ENCODE results near the gene GRK6.
A peak's percentile ranks its signal among the peaks of the same experiment; 100 is the strongest.

GRK6 gene

DNA sequence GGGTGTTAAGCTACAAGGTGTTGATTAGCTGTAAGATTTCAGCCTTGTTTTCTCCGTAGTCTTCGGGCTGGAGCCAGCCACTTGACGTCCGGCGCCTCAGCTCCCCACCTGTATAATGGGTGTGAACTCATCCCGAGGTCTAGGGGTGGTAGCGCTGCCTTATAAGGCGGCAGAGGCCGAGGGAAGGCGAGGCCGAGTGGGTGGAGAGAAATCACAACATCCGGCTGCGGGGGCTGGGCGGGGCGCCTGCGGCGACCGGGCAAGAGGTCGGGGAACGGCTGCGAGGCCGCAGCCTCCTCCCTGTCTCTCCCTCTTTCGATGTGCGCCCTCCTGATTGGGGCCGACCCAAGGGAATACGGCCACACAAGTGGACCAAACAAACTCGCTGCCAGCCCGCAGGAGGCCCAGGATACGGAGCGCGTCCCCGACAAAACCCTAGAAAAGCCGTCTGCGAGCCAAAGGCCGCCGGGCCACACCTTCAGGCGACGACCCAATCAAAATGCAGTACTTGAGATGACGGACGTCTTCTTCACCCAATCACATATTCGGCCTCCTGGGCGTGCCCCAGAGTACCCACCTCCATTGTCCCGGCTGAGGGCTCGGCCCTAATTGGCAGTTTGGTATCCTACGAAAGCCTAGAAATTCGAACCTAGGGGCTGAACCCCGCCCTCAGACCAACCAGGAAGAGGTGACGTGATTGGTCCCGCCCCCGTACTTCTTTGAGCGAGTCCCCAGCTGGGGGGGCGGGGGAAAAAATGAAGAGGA, 493 bp upstream of the GRK6 start:
- peak; percentile 96 for DNase-seq (ENCODE audit: low read depth)

DNA sequence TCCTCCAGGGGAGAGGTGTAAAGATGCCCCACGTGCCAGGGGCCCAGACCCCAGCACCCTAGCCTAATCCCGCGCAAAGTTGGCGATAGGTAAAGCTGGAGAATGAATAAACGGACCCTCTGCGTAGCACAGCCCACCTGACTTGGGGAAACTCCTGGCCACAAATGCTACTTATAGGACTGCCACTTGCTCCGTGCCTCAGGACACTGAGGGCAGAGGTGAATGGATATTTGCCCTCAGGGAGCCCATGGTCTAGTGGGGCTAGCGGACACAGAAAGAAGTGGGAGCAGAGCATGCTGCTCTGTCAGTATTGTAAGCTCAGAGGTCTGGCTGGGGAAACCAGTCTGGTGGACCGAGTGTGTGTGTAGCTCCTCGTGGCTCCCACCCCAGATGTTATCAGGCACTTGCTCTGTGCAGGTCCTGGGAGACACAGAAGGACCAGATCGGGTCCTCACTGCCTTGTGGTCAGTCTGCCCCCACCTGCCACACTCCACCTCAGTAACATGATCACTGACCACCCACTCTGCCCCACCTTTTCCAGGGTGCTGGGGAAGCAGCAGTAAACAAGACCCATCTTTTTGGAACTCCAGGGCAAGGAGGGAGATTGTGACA, 841 bp downstream of the GRK6 start:
- no peak for DNase-seq (ENCODE audit: low read depth)

DNA sequence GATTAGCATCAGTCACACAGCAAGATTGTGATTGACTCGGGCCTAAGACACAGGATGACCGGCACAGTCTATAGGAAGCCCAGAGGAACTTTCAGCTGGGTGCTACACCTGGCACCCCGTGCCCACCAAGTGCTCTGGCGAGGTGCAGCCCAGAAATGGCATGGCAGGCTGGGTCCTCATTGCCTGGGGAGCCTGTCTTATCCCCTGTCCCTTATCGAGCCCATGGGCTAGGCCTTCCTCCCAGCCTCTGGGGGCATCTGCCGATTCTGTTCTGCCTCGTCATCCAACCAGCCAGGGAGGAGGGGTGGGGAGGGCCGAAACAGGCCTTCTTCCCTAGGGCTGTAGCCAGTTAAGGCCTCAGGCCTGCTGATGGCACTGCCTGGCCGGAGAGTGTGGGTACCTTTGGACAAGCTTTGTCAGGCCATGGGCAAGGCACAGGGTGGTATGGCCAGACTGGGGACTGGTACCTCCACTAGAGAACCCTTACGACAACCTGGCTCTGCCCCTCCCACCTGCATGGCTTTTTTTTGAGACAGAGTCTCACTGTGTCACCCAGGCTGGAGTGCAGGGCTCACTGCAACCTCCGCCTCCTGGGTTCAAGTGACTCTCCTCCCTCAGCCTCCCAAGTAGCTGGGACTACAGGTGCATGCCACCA, 1.6 kb downstream of the GRK6 start:
- no peak for DNase-seq (ENCODE audit: low read depth)

DNA sequence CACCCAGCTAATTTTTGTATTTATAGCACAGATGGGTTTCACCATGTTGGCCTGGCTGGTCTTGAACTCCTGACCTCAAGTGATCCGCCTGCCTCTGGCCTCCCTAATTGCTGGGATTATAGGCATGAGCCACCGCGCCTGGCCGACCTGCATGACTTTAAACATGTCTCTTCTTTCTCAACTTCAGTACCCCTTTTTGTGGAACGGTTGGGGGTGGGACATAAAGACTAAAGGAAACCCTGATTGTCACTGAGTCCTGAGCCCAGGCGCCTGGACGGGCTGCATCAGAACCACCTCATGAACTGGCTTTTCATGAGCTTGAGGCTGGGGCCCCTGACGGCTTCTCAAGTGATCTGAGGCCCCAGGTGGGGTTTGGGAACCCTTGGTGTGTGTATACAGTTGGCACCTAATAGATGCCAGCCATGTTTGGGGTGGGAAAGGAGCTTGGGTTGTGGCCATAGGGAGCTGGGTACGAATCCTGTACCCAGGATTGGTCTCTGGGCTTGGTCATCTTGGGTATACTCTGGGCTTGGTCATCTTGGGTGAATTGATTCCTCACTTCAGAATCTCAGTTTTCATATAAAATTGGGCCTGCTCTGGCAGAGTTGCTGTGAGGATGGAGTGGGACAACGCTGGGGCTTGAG, 2.2 kb downstream of the GRK6 start:
- DNase-seq (ENCODE audit: low read depth) = no peak

DNA sequence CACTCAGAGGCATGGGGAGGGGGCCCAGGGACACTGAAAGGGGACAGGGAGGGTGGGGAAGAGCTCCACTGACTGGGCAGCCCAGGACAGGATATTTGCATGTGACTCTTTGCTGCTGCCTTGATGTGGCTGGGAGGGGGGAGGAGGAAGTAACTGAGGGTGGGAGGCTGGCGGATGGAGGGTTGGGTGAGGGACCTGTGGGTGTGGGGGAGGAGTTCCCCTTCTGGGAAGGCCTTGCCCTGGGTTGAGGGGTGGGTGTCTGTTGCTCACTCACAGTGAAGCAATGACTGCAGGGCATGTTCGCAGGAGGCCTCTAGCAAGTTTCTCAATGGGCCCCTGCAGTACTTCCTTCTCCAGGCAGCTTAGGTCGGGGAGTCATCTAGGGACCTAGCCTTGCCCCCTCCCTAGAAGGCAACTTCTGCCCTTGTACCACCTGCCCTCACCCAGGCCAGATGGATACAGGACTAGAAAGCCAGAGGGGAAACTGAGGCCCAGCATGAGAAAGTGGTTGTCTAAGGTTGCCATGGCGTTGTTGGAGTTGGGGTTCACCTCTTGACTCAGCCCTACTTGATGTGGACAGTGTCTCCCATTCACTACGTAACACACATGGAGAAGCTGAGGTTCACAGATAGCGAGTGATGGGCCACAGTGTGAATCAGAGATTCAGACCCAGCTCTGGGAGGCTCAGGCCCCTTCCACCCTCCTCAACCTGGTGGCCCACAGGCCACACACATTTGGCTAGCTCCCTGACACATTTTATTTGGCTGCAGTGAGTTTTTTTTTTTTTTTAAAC, 3.0 kb downstream of the GRK6 start:
- DNase-seq (ENCODE audit: low read depth) = no peak

DNA sequence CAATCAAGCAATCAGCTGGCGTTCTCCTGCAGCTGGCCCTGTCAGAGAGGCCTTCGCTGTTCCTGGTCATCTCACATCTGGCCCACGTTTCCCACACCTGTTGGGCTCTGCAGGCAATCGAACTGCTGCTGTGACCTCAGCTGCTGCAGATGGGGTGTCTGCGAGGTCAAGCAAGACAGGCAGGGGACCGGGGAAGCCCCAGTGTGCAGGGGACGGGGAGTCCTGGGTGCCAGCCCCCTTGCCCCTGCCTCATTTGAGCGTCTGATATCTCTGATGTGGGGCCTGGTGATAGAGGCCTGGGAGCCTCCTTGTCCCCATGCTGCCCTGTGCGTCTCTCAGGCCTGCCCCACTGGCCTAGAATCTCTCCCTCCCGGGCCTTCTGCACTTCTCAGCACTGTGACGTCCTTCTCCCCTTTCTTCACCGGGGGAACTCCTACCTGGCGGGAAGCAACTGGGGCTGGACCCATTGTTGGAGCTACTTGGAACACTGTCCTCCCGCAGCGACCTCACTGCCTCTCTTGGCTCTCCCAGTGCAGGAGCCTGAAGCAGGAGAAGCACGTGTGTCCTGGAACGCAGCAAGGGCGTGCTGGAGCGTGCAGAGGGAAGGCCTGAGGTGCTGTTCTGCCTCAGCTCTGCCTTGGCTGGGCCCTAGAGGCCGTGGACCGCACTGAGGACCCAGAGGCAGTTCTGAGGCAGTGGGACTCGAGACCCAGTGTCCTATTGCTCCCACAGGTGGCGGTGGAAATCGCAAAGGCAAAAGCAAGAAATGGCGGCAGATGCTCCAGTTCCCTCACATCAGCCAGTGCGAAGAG, 3.9 kb downstream of the GRK6 start:
- no peak for DNase-seq (ENCODE audit: low read depth)

DNA sequence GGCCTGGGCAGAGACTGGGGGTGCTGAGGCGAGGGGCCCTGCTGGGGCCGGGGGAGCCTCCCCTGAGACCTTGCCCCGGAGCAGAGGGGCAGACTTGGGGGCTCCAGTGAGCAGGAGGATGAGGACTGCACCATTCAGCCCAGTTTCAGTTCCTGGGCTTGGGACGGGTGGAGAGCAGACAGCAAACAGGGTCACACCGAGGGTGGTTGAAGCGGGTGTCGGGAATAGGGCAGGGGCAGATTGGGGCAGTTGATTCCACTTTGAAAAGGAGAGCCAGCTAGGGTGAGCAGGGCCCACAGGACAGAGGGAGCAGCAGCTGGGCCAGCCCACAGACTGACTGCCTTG, 4.5 kb downstream of the GRK6 start:
- DNase-seq (ENCODE audit: low read depth) = no peak

DNA sequence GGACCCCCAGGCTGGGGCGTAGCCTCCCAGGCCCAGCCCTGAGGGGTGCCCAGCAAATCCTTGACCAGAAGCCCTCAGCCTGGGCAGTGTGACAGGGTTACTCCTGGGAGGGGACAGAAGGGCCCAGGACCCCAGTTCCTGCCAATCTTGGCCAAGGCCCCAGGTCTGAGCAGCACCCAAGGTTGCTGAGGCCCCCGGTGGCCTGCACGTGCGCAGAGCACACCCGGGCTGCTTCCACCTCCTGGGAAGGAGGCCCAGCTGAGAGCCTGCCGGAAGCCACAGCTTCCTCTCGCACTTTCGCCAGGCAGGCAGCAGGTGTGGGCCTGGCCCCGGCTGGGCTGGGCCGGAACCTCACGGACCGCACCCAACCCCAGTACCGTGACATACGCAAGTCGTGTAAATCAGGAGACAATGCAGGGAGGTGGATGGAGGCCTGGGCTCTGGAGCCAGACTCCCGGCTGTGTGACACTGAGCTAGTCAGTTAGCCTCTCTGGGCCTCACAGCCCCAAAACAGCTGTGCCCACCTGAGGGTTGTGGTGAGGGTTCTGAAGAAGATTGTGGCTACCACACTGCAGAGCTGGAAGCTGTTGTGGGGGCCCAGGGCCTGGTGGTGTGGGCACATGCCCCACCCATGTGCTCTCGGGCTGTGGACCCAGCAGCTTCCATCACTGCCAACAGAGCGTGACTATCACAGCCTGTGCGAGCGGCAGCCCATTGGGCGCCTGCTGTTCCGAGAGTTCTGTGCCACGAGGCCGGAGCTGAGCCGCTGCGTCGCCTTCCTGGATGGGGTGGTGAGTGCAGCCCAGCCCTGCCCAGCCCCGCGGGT, 5.1 kb downstream of the GRK6 start:
- DNase-seq (ENCODE audit: low read depth) = no peak

DNA sequence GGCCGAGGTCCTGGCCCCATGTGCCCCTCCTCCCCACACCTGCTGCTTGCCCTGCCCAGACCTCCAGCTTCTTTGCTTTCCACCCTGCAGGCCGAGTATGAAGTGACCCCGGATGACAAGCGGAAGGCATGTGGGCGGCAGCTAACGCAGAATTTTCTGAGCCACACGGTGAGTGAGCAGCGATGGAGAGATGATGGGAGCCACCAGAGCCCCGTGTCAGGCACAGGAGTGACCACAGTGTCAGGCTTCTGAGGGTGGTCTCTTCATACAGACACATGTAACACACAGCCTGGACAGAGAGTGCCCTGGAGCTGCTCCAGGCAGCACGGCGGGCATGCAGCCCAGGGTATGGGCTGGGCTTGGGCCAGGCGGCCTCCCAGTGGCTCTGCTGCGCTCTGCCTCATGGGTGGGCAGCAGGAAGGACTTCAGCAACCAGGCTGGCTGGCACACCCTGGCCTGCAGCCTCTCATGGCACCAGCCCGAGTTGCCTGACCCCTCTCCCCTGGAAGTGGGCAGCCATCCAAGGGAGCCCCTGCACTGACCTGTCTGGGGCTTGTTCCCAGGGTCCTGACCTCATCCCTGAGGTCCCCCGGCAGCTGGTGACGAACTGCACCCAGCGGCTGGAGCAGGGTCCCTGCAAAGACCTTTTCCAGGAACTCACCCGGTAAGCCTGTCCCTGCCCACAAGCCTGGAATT, 5.8 kb downstream of the GRK6 start:
- DNase-seq (ENCODE audit: low read depth) = no peak

DNA sequence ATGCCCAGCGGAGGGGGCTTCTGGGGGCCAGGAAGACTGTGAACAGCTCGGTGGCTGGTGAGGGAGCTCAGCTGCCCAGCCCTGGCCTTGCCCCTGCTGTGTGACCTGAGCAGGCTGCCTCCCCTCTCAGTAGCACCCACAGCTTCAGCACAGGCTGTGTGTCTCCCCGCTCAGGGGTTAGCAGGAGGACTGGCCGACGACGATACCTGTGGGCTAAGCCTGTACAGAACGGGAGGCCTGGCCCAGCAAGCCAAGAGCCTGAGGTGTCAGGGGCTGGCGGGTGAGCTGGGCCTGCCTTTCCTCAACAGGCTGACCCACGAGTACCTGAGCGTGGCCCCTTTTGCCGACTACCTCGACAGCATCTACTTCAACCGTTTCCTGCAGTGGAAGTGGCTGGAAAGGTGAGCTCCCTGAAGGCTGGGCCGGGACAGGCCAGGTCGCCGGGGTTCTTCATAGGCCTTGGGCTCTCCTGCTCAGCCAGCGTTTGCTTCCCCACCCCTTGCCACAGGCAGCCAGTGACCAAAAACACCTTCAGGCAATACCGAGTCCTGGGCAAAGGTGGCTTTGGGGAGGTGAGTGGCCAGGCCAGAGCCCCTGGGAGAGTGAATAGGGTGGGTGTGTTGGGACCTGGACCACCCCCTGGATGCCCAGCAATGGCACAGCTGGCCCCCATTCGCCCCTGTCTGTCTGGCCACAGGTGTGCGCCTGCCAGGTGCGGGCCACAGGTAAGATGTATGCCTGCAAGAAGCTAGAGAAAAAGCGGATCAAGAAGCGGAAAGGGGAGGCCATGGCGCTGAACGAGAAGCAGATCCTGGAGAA, 6.6 kb downstream of the GRK6 start:
- DNase-seq (ENCODE audit: low read depth) = no peak

DNA sequence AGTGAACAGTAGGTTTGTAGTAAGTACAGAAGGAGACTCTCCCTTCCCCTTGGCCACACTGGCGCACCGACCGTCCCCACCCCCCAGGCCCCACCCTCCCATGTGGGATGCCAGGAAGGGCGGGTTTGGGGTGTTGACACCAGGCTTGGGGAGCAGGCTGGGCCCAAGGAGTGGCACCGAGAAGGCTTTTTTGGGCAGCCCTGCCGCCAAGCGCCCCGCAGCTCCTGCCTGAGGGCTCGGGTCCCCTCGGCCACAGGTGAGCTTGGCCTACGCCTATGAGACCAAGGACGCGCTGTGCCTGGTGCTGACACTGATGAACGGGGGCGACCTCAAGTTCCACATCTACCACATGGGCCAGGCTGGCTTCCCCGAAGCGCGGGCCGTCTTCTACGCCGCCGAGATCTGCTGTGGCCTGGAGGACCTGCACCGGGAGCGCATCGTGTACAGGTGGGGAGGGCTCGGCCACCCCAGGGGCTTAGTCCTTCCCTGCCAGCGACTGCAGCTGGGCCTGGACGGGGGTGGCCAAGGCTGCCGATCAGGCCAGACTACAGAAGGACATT, 7.3 kb downstream of the GRK6 start:
- no peak for DNase-seq (ENCODE audit: low read depth)

DNA sequence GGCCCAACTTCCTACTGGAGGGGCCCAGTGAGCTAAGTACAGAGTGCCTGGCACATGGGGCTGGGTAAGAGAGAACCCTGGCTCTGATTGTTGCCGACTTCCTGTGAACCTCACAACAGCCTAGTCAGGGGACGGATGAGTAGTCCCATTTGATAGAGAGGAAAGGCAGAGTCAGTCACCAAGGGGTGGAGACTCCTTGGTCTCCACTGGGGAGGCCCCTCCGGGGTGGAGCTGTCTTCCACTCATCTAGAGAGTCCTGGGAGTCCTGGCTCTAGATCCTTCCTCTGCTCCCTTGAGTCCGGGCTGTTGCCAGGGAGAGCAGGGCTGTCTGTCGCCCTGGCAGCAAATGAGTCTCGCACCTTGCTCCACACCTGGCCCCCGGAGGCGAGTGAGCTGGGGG, 8.0 kb downstream of the GRK6 start:
- no peak for DNase-seq (ENCODE audit: low read depth)

DNA sequence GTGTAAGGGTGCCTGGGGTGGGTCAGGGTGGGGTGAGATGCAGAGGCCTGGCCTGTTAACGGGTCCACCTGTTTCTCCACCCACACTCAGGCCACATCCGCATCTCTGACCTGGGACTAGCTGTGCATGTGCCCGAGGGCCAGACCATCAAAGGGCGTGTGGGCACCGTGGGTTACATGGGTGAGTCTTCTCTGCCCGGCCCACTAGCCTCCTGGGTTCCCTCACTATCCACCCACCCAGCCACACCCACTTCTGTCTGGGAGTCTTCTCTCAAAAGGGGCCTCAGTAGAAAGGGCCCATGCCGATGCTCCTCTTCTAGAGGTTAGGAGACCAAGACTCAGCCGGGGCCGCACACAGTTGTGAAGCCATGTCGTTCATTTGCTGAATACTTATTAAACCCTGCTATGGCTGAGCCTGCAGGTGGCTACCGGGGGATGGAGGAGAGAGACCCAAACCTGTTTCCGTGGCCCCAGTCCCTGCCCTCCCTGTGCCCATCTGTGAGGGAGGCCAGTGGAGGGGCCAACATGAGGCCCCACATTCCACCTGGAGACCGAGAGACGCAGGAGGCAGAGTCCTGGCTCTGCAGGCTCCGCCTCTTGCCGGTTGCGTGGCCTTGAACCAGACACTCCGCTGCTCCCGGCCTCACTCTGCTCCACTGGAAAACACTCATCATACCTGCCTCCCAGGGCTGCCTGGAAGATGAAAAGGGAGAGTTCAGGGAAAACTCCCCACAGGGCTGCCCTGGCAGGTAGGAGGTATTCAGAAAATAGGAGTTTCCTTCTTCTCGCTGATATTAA, 8.7 kb downstream of the GRK6 start:
- no peak for DNase-seq (ENCODE audit: low read depth)

DNA sequence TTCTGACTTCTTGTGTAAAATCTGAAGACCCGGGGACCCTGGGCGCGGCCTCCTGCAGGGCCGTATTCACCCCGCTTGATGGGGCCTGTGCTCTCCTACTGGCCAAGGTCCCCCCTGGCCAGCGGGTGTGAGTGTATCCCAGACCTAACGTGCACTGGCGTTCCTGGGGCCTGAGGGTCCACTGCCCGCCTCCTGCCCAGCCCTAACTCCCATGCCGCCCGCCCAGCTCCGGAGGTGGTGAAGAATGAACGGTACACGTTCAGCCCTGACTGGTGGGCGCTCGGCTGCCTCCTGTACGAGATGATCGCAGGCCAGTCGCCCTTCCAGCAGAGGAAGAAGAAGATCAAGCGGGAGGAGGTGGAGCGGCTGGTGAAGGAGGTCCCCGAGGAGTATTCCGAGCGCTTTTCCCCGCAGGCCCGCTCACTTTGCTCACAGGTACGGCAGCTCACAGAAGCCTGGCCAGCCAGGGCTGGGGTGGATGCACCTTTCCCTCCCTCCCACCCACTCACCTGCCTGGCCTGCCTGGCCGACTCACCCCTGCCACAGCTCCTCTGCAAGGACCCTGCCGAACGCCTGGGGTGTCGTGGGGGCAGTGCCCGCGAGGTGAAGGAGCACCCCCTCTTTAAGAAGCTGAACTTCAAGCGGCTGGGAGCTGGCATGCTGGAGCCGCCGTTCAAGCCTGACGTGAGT, 9.5 kb downstream of the GRK6 start:
- no peak for DNase-seq (ENCODE audit: low read depth)

DNA sequence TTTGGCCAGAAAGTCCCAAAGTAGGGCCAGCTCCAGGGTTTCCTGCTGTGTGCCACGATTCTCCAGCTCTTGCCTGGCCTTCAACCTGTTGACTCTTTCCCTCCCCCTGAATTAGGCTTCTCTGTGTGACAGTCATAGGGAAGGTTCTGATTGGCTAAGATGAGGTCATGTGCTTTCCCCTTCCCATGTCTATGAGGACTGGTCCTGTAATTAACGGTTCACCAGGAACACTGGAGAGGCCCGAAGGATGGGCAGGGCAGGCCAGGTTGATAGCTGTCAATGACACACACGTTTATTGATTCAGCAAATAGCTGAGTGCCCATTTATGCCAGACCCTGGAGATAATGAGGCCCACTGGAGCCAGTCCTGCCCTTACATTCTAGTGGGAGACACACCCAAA, 11.1 kb downstream of the GRK6 start:
- DNase-seq (ENCODE audit: low read depth) = no peak

DNA sequence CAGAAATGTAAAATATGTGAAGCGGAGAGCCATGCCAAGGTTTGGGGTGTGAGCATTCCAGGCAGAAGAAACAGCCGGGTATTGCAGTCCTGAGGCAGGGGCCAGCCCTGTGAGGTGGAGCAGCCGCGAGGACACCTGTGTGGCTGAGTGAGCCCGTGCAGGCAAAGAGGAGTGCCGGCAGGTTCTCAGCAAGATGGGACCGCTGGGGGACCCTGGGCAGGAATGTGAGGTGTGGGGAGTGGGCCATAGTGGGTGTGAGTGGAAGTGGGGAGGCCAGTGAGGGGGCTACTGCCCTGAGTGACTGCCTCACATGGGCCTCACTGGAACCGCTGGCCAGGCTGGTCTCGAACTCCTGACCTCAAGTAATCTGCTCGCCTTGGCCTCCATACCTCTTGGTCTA, 12.0 kb downstream of the GRK6 start:
- DNase-seq (ENCODE audit: low read depth) = no peak

DNA sequence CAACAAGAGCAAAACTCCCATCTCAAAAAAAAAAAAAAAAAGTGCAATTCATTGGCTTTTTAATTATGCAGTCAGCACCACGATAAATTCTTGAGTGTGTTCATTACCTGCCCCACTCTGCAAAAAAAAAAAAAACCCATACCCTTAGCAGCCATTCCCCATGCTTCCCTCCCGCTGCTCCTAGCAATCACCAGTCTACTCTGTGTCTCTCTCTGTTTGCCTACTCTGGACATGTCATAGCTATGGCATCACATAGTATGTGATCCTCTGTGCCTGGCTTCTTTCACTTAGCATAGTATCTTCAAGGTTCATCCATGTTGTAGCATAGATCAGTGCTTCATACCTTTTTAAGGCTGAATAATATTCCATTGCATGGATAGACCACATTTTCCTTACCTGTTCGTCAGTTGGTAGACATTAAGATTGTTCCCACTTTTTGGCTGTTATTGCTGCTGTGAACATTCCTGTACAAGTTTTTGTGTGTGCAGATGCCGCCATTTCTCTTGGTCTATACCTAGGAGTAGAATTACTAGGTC, 13.1 kb downstream of the GRK6 start:
- no peak for DNase-seq (ENCODE audit: low read depth)

Measured in HS-27A (cell line).